ENCODE data around the gene FXYD1. TPM values are rescaled to one million over a fixed set of nuclear protein-coding genes. Genes with fewer than 3 reads are reported as not detected.
A peak's percentile ranks its signal among the peaks of the same experiment; 100 is the strongest.

FXYD1 gene
- total RNA-seq, 5 donors from 2014 or later (not counting 1 experiment from before 2014, with no cell fraction given), result 0.70 to 7.7 (median 4.8) TPM

DNA sequence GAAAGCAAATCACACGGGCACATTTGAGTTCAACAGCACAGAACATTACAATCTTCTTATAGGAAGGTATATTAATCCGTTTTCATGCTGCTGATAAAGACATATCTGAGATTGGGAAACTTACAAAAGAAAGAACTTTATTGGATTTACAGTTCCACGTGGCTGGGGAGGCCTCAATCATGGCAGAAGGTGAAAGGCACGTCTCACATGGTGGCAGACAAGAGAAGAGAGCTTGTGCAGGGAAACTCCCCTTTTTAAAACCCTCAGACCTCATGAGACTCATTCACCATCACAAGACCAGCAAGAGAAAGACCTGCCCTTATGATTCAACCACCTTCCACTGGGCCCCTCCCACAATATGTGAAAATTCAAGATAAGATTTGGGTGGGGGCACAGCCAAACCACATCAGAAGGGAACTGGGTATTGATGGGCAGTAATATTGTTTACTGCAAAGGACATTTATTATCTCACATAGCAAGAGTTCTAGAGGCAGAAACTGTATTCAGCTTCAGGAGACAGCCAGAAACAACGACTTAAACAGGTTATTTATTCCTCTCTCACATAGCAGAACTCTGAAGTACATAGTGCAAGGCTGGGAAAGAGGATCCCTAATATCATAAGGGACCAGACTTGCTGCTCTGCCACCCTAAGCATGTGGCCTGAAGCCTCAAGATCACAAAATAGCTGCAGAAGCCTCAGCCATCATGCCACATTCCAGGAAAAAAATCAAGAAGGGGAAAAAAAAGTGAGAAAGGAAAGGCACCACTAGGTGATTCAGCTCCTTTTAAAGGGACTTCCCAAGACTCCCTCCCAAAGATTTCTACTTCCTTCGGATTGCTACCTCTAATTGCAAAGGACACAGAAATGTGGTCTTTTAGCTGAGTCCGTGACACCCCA, 39.0 kb downstream of the FXYD1 start:
- ChIA-PET POLR2A (interaction anchor here in 1 of 2 donors (0.5 to 0.6 kb wide), 2 partner anchors 63 to 110 kb away, joined by 3 read pairs; no protein-coding TSS in a partner anchor), CTCF (no interaction called here)
- no CpG with 5 or more reads among the region's 7 CpGs for WGBS (ENCODE audit: insufficient coverage)
- H3K4me3 ChIP-seq (ENCODE audit: control insufficient read depth in 1 of 2, extremely low read depth in 1 of 2, low read length in 1 of 2), result no peak overlapping the region
- peaks cover 19% of the 10 kb centered on the region in 2 experiments for H3K4me1 ChIP-seq (ENCODE audit: control insufficient read depth in 1 of 2, extremely low read depth in 1 of 2, insufficient read depth in 2 of 2, low read length in 2 of 2)
- no peak overlapping the region for H3K4me3 Mint-ChIP-seq
- no peaks in the 10 kb centered on the region for H3K27me3 ChIP-seq (replicated peaks in 1 of 2; ENCODE audit: control insufficient read depth in 2 of 2, extremely low read depth in 1 of 2, insufficient read depth in 2 of 2, low read length in 1 of 2)
- DNase-seq (no peak), ATAC-seq (replicated peaks in 1 of 4) (no peak)
- peak overlapping the region in 1 of 2 donors; percentile 9 for H3K27ac Mint-ChIP-seq
- H3K36me3 ChIP-seq (ENCODE audit: control insufficient read depth in 2 of 2, extremely low read depth in 1 of 2, insufficient read depth in 1 of 2, low read length in 1 of 2), result peaks cover 0 to 5% of the 10 kb centered on the region in 2 donors
- H3K36me3 Mint-ChIP-seq, result peaks cover 5% of the 10 kb centered on the region
- peaks cover 43 to 63% (median 61%) of the 10 kb centered on the region in 3 donors for H3K4me1 Mint-ChIP-seq
- no peaks in the 10 kb centered on the region for H3K27me3 Mint-ChIP-seq
- H3K9me3 ChIP-seq, result no peaks in the 10 kb centered on the region
- peaks cover 0 to 6% (median 4%) of the 10 kb centered on the region in 3 donors for H3K9me3 Mint-ChIP-seq
- H3K27ac ChIP-seq (ENCODE audit: low read length), result no peak overlapping the region

GRCh38 chr19:35178701-35179100, 40.1 kb downstream of the FXYD1 start:
- POLR2A ChIA-PET, result no interaction called here

GRCh38 chr19:35179830-35180229, 41.2 kb downstream of the FXYD1 start:
- POLR2A ChIA-PET, result interaction anchor here in 1 of 2 donors (0.6 kb wide), 1 partner anchor 28 kb away, joined by 4 read pairs; no protein-coding TSS in a partner anchor
- ATAC-seq (replicated peaks in 1 of 4) (peak in 3 of 4 experiments; percentile 38 to 66 (median 55)), DNase-seq (peak in 1 of 35 experiments; percentile 33)
- H3K27me3 ChIP-seq (replicated peaks in 1 of 2; ENCODE audit: control insufficient read depth in 2 of 2, extremely low read depth in 1 of 2, insufficient read depth in 2 of 2, low read length in 1 of 2), result no peaks in the 10 kb centered on the region
- peaks cover 3% of the 10 kb centered on the region for H3K9me3 ChIP-seq
- CTCF ChIA-PET, result interaction anchor here in 1 of 2 donors (1.0 kb wide), 1 partner anchor 10 kb away, joined by 3 read pairs; no protein-coding TSS in a partner anchor
- Mint-ChIP-seq H3K4me3 (peak overlapping the region in 1 of 3 donors; percentile 38), H3K27me3 (no peaks in the 10 kb centered on the region), H3K9me3 (peaks cover 0 to 12% (median 4%) of the 10 kb centered on the region in 3 donors), H3K36me3 (peaks cover 5% of the 10 kb centered on the region), H3K27ac (peak overlapping the region; percentile 45 to 66), H3K4me1 (peaks cover 35 to 56% (median 48%) of the 10 kb centered on the region in 3 donors)
- no peak overlapping the region for H3K27ac ChIP-seq (ENCODE audit: low read length)
- no CpG with 5 or more reads among the region's 3 CpGs for WGBS (ENCODE audit: insufficient coverage)
- H3K4me3 ChIP-seq (ENCODE audit: control insufficient read depth in 1 of 2, extremely low read depth in 1 of 2, low read length in 1 of 2), result no peak overlapping the region
- peaks cover 0 to 4% of the 10 kb centered on the region in 2 donors for H3K36me3 ChIP-seq (ENCODE audit: control insufficient read depth in 2 of 2, extremely low read depth in 1 of 2, insufficient read depth in 1 of 2, low read length in 1 of 2)
- H3K4me1 ChIP-seq (ENCODE audit: control insufficient read depth in 1 of 2, extremely low read depth in 1 of 2, insufficient read depth in 2 of 2, low read length in 2 of 2), result peaks cover 15 to 19% of the 10 kb centered on the region in 2 experiments

More at GRCh38 chr19:35178701-35179100, 40.1 kb downstream of the FXYD1 start:
- Histone ChIP-seq H3K4me3 (ENCODE audit: control insufficient read depth in 1 of 2, extremely low read depth in 1 of 2, low read length in 1 of 2) (no peak overlapping the region), H3K27ac (ENCODE audit: low read length) (no peak overlapping the region), H3K4me1 (ENCODE audit: control insufficient read depth in 1 of 2, extremely low read depth in 1 of 2, insufficient read depth in 2 of 2, low read length in 2 of 2) (peaks cover 15 to 19% of the 10 kb centered on the region in 2 experiments), H3K27me3 (replicated peaks in 1 of 2; ENCODE audit: control insufficient read depth in 2 of 2, extremely low read depth in 1 of 2, insufficient read depth in 2 of 2, low read length in 1 of 2) (no peaks in the 10 kb centered on the region), H3K36me3 (ENCODE audit: control insufficient read depth in 2 of 2, extremely low read depth in 1 of 2, insufficient read depth in 1 of 2, low read length in 1 of 2) (peaks cover 0 to 5% of the 10 kb centered on the region in 2 donors), H3K9me3 (no peaks in the 10 kb centered on the region)
- CTCF ChIA-PET, result no interaction called here
- Mint-ChIP-seq H3K27me3 (no peaks in the 10 kb centered on the region), H3K4me1 (peaks cover 36 to 56% (median 56%) of the 10 kb centered on the region in 3 donors), H3K36me3 (peaks cover 5% of the 10 kb centered on the region), H3K27ac (no peak overlapping the region), H3K4me3 (no peak overlapping the region), H3K9me3 (peaks cover 0 to 6% (median 4%) of the 10 kb centered on the region in 3 donors)
- no peak for DNase-seq
- no peak for ATAC-seq (replicated peaks in 1 of 4)
- 88% methylated on average over 2 of the region's 2 CpGs for WGBS (ENCODE audit: insufficient coverage)

GRCh38 chr19:35181387-35181786, 42.8 kb downstream of the FXYD1 start:
- no peak for DNase-seq
- 100% methylated on average over 1 of the region's 1 CpG for WGBS (ENCODE audit: insufficient coverage)
- no peaks in the 10 kb centered on the region for H3K36me3 ChIP-seq (ENCODE audit: control insufficient read depth in 2 of 2, extremely low read depth in 1 of 2, insufficient read depth in 1 of 2, low read length in 1 of 2)
- Mint-ChIP-seq H3K27me3 (no peaks in the 10 kb centered on the region), H3K27ac (no peak overlapping the region), H3K36me3 (no peaks in the 10 kb centered on the region), H3K4me1 (peaks cover 30 to 47% (median 35%) of the 10 kb centered on the region in 3 donors), H3K4me3 (no peak overlapping the region), H3K9me3 (peaks cover 0 to 12% (median 4%) of the 10 kb centered on the region in 3 donors)
- ATAC-seq (replicated peaks in 1 of 4), result no peak
- POLR2A ChIA-PET, result no interaction called here
- no peaks in the 10 kb centered on the region for H3K27me3 ChIP-seq (replicated peaks in 1 of 2; ENCODE audit: control insufficient read depth in 2 of 2, extremely low read depth in 1 of 2, insufficient read depth in 2 of 2, low read length in 1 of 2)
- CTCF ChIA-PET, result interaction anchor here in 1 of 2 donors (0.6 kb wide), 1 partner anchor 40 kb away, joined by 3 read pairs; no protein-coding TSS in a partner anchor
- no peak overlapping the region for H3K27ac ChIP-seq (ENCODE audit: low read length)
- peaks cover 15 to 19% of the 10 kb centered on the region in 2 experiments for H3K4me1 ChIP-seq (ENCODE audit: control insufficient read depth in 1 of 2, extremely low read depth in 1 of 2, insufficient read depth in 2 of 2, low read length in 2 of 2)
- H3K4me3 ChIP-seq (ENCODE audit: control insufficient read depth in 1 of 2, extremely low read depth in 1 of 2, low read length in 1 of 2), result no peak overlapping the region
- H3K9me3 ChIP-seq, result peaks cover 3% of the 10 kb centered on the region

DNA sequence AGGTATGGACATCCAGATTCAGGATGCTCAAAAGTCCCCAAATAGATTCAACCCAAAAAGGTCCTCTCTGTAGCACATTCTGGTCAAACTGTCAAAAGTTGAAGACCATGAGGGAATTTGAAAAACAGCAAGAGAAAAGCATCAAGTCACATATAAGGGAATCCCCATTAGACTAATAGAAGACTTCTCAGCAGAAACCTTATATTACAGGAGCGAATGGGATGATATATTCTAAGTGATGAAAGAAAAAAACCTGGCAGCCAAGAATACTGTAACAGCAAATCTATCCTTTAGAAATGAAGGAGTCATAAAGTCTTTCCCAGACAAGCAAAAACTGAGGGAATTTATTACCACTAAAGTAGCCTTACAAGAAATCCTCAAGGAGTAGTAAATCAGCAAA, 45.6 kb downstream of the FXYD1 start:
- Mint-ChIP-seq H3K27me3 (no peaks in the 10 kb centered on the region), H3K9me3 (peaks cover 0 to 6% (median 0%) of the 10 kb centered on the region in 3 donors), H3K4me3 (no peak overlapping the region), H3K4me1 (peaks cover 15 to 34% (median 28%) of the 10 kb centered on the region in 3 donors), H3K27ac (no peak overlapping the region), H3K36me3 (no peaks in the 10 kb centered on the region)
- ATAC-seq (replicated peaks in 1 of 4) (no peak), DNase-seq (no peak)
- CTCF ChIA-PET, result no interaction called here
- Histone ChIP-seq H3K27ac (ENCODE audit: low read length) (no peak overlapping the region), H3K27me3 (replicated peaks in 1 of 2; ENCODE audit: control insufficient read depth in 2 of 2, extremely low read depth in 1 of 2, insufficient read depth in 2 of 2, low read length in 1 of 2) (no peaks in the 10 kb centered on the region), H3K4me3 (ENCODE audit: control insufficient read depth in 1 of 2, extremely low read depth in 1 of 2, low read length in 1 of 2) (no peak overlapping the region), H3K9me3 (peaks cover 3% of the 10 kb centered on the region), H3K36me3 (ENCODE audit: control insufficient read depth in 2 of 2, extremely low read depth in 1 of 2, insufficient read depth in 1 of 2, low read length in 1 of 2) (no peaks in the 10 kb centered on the region), H3K4me1 (ENCODE audit: control insufficient read depth in 1 of 2, extremely low read depth in 1 of 2, insufficient read depth in 2 of 2, low read length in 2 of 2) (peaks cover 10 to 13% of the 10 kb centered on the region in 2 experiments)
- POLR2A ChIA-PET, result no interaction called here
- WGBS (ENCODE audit: insufficient coverage), result no CpG with 5 or more reads among the region's 1 CpG

DNA sequence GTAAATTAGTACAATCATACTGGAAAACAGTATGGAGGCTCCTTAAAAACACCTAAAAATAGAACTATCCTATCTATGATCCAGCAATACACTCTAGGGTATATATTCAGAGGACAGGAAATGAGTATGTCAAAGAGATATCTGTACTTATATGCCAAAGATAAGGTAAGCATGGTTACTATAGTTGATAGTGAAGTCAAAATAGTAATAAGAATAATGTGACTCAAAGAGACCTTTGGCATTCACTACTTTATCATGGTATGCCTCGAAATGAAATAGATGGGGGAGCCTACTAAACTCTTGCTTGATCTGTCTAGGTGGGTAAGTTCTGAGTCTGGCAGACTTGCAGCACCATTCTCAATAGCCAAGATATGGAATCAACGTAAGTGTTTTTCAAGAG, 46.3 kb downstream of the FXYD1 start:
- ChIA-PET POLR2A (no interaction called here), CTCF (no interaction called here)
- no CpG with 5 or more reads among the region's 2 CpGs for WGBS (ENCODE audit: insufficient coverage)
- Mint-ChIP-seq H3K27ac (peak overlapping the region in 1 of 2 donors; percentile 11), H3K4me3 (no peak overlapping the region), H3K36me3 (no peaks in the 10 kb centered on the region), H3K9me3 (peaks cover 0 to 6% (median 0%) of the 10 kb centered on the region in 3 donors), H3K27me3 (no peaks in the 10 kb centered on the region), H3K4me1 (peaks cover 8 to 28% (median 22%) of the 10 kb centered on the region in 3 donors)
- peaks cover 4 to 7% of the 10 kb centered on the region in 2 experiments for H3K4me1 ChIP-seq (ENCODE audit: control insufficient read depth in 1 of 2, extremely low read depth in 1 of 2, insufficient read depth in 2 of 2, low read length in 2 of 2)
- no peaks in the 10 kb centered on the region for H3K27me3 ChIP-seq (replicated peaks in 1 of 2; ENCODE audit: control insufficient read depth in 2 of 2, extremely low read depth in 1 of 2, insufficient read depth in 2 of 2, low read length in 1 of 2)
- H3K27ac ChIP-seq (ENCODE audit: low read length), result no peak overlapping the region
- no peak for DNase-seq
- no peaks in the 10 kb centered on the region for H3K36me3 ChIP-seq (ENCODE audit: control insufficient read depth in 2 of 2, extremely low read depth in 1 of 2, insufficient read depth in 1 of 2, low read length in 1 of 2)
- peaks cover 3% of the 10 kb centered on the region for H3K9me3 ChIP-seq
- no peak for ATAC-seq (replicated peaks in 1 of 4)
- H3K4me3 ChIP-seq (ENCODE audit: control insufficient read depth in 1 of 2, extremely low read depth in 1 of 2, low read length in 1 of 2), result no peak overlapping the region

All from T-cell (primary cell).